Measurements from ENCODE around the gene PTPRG.

PTPRG gene

GRCh38 chr3:62261121-62261520, 699.8 kb downstream of the PTPRG start:
- no peak for TF ChIP-seq CTCF (IDR thresholded peaks at IDR 0.05; ENCODE audit: insufficient read depth, low read depth, low read length, missing control alignments)
- no peak overlapping the region for H3K4me3 ChIP-seq (ENCODE audit: low read length)
- DNase-seq (ENCODE audit: low read depth), result peak; percentile 94

DNA sequence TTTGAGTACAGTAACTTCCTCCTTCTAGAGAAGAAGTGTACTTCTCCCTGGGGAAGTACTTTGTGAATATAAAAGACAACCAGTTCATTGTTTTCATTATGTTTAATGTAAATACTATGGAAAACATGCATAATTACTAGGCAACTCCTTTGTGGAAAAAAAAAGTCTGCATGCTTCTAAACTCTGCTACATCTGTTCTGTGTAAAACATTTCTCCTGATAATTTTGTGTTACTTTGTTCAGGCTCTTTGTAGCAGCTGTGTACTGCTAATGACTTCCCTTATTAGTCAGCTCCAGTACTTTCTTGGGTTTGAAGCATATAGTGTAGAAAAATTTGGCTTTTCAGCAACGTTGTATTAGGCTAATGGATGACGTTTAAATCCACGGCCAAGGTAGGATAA, 700.4 kb downstream of the PTPRG start:
- H3K4me3 ChIP-seq (ENCODE audit: low read length), result no peak overlapping the region
- no peak for DNase-seq (ENCODE audit: low read depth)
- TF ChIP-seq CTCF (IDR thresholded peaks at IDR 0.05; ENCODE audit: insufficient read depth, low read depth, low read length, missing control alignments), result no peak

- TF ChIP-seq CTCF (IDR thresholded peaks at IDR 0.05; ENCODE audit: insufficient read depth, low read depth, low read length, missing control alignments), result no peak
- H3K4me3 ChIP-seq (ENCODE audit: low read length), result no peak overlapping the region
- no peak for DNase-seq (ENCODE audit: low read depth)
Observed at GRCh38 chr3:62265528-62265927, 704.2 kb downstream of the PTPRG start.

DNA sequence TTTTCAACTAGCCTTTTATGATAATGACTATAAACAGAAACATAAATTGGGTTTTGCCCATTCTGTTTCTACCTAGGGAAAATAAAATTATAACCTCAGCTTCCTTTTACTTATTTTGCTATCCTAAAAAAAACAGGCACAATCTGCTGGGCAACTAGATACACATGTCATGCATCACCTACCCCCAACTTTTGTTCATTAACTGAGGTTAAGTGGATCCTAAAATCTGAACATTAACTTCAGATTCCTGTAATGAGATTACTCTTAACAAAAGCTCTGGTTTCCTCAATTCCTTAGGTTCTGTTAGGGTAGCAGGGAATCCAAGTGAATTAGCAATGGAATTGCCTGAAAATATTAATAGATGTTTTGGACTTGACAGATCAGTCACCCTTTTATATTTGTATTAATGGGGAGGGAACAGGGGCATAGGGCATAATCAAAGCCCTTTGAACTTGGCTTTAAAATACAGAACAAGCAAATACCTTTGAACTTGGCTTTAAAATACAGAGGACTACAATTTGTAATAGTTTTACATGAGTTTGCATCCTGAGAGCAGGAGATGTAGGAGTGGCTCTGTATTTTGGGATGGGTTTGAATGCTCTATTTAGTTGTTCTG, 705.4 kb downstream of the PTPRG start:
- H3K4me3 ChIP-seq (ENCODE audit: low read length), result no peak overlapping the region
- no peak for TF ChIP-seq CTCF (IDR thresholded peaks at IDR 0.05; ENCODE audit: insufficient read depth, low read depth, low read length, missing control alignments)
- DNase-seq (ENCODE audit: low read depth), result no peak

DNA sequence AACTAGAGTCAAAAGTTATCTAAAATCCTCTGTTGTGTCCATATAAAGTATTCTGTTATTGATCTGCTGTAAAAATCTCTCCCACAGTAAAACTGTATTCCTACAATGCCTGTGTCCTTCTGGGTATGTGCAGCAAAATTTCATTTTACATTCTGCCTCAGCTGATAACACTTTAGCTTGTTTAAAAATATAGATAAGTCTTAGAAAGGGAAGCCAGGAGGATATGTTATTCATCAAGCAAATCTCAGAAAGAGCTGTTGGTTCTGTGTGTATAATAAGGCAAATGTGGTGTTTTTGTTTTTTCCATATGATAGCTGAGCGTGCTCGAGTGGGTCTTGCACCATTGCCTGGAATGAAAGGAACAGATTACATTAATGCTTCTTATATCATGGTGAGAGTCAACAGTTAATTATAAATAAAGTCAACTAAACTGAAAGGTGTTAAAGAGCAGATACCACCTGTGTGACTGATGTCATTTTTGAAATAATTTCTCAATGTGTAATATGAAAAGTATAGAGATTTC, 715.3 kb downstream of the PTPRG start:
- no peak for DNase-seq (ENCODE audit: low read depth)
- H3K4me3 ChIP-seq (ENCODE audit: low read length), result no peak overlapping the region
- TF ChIP-seq CTCF (IDR thresholded peaks at IDR 0.05; ENCODE audit: insufficient read depth, low read depth, low read length, missing control alignments), result no peak

- no peak for DNase-seq (ENCODE audit: low read depth)
- TF ChIP-seq CTCF (IDR thresholded peaks at IDR 0.05; ENCODE audit: insufficient read depth, low read depth, low read length, missing control alignments), result no peak
- H3K4me3 ChIP-seq (ENCODE audit: low read length), result no peak overlapping the region
Observed at GRCh38 chr3:62277450-62277849, 716.1 kb downstream of the PTPRG start.

DNA sequence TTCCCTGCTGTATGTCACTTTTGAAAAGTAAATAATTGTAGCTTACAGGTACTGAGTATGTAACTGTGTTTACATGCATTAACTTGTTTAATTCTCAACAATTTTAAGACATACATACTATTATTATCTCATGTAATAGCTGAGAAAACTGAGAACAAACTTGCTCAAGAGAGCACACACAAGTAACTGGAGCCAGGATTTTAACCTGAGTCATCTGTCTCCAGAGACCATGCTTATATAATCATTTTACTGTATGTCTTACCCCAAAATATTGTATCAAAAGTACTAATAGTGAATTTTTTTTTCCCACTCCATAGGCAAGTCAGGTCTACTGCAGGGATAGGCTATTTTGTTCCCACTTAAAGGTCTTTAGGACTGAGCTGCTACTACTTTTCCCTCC, 716.6 kb downstream of the PTPRG start:
- H3K4me3 ChIP-seq (ENCODE audit: low read length), result no peak overlapping the region
- no peak for TF ChIP-seq CTCF (IDR thresholded peaks at IDR 0.05; ENCODE audit: insufficient read depth, low read depth, low read length, missing control alignments)
- no peak for DNase-seq (ENCODE audit: low read depth)
